Stimulated activated CD8-positive, alpha-beta memory T cell treated with anti-CD3 and anti-CD28 coated beads, Interleukin-15, amount 100 ng/mL, for 1 hour (primary cell): Measurements from ENCODE around the gene TMEM52.
"Not testable (repeated sequence)": the region's sequence is repeated elsewhere in the genome, so short reads cannot be mapped to it uniquely, and the experiment has no call there.

Experiments
- DNase-seq: peaks from one replicate; pipeline ENCODE4 v3.0.0-alpha.2; 2020; ENCODE audit warnings: low read depth

TMEM52 gene

DNA sequence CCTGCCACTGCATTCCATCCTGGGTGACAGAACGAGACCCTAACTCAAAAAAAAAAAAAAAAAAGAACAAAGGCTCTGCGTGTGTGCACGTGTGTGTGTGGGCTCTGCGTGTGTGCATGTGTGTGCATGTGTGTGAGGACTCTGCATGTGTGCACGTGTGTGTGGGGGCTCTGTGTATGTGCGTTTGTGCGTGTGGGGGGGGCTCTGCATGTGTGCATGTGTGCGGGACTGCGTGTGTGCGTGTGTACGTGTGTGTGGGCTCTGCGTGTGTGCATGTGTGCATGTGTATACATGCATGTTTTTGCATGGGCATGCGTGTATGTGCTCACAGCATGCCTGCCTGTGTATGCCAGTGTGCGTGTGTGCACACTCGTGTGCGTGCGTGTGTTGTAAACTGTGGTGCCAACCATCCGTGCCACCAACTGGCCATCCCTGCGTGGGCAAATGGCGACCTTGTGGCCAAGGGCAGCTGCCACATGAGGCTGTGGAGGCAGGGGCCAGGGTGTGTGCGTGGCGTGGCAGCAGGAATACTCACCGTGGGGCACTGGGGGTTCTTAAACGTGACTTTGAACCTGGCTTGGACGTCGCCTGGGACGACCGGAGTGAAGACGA lies 26.8 kb upstream of the TMEM52 start:
- no peak for DNase-seq

- peak; percentile 40 for DNase-seq
Measured at GRCh38 chr1:1943834-1944570, 24.9 kb upstream of the TMEM52 start.

- DNase-seq, result no peak
Measured at GRCh38 chr1:1942753-1943656, 23.9 kb upstream of the TMEM52 start.

- no peak for DNase-seq
Measured at GRCh38 chr1:1941868-1942752, 23.0 kb upstream of the TMEM52 start.

DNA sequence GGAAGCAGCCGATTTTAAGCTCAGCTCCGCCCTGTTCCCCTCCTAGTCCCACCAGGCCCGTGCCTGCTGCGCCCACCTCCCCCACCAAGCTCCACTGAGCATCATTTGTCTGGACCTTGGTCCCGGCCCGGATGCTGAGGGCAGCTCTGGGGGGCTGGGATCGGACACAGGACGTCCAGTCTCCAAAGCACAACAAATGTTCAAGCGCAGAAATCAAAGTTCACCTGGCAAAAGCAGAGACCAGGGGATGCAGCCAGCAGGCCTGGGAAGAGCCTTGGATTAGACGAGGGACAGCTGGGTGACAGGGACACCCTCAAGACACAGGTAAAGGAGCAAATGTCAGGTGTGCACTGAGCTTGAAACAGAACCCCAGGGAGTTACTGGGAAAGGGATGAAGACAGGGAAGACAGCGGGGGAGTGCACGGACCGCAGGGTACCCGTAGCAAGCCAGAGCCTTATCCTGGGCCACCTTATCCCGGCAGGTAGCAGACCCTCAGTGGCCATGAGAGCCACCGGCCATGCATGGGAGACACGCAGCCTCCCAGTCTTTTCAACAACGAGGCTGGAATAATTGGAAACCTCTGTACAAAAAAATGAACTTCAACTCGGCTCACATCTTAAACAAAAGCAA lies 22.2 kb upstream of the TMEM52 start:
- DNase-seq, result no peak

DNA sequence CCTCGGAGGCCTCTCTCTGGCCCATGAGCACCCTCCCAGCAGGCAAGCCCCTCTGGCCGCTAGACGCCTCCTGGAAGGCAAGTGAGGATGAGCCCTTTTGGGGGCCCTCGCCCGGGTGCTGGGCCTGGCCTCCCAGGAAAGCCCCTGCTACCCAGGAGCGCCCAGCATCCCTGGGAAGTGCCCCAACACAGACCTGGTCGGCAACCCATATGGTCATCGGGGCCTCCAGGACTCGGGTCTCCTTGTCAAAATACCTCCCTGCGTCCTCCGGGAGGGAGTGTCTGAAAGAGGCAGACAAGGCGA lies 21.0 kb upstream of the TMEM52 start:
- DNase-seq, result no peak

GRCh38 chr1:1939296-1940122 lies 20.4 kb upstream of the TMEM52 start:
- DNase-seq, result no peak

DNA sequence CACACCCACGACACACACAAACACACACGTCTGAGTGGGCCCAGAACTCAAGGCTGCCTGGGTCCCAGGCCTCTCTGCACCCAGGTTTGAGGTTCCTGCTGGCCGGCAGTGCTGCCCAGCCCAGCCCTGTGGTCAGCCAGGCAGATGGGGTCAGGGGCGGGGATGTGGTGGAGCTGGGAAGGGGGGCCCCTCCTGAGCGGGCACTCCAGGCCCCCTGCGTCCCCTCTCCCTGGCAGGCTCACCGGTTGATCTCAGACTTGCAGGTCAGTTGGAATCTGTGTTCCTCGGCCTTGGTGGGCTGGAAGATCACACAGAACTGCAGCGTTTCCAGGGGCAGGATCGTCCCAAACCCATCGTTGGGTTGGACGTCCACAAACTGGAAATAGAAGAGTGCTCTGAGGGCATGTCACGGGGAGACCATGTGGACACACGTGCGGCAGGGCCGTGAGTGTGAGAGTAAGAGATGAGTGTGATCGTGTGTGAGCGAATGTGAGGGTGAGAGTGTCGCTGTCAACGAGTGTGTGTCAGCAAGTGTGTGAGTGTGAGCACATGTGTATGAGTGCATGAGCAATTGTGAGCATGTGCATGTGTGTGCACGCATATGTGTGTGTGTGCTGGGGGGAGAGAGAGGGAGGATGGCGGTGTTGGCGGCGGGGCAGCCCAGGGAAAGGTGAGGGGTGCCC lies 19.7 kb upstream of the TMEM52 start:
- DNase-seq, result no peak

DNA sequence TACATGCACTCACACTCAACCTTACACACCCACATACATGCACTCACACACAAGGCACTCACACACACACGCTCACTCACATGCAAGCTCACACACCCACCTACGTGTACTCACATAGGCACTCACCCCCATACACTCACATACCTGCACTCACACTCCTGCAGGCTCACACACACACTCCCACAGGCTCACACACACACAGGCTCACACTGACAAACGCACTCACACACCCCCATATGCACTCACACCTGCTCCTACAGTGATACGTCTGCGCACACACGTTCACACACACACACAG lies 19.1 kb upstream of the TMEM52 start:
- DNase-seq, result no peak

- DNase-seq, result no peak
Measured at GRCh38 chr1:1937549-1938275, 18.6 kb upstream of the TMEM52 start.

DNA sequence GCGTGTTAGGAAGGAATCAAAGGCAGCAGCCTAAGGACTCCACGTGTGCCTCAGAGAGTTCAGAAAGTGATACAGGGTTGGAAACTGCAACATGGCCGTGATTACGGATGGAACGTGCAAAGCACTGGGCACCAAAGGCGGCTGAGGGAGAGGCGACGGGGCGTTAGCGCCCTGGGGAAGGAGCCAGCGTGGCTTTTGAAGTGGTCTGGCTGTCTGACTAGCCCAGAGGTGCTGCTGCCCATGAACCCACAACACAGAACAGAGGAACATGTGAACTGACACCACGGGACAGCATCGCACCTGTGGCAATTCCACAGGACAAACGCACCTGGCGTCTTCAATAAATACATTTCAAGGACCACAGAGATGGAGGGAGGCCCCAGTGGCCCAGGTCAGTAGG lies 18.0 kb upstream of the TMEM52 start:
- DNase-seq, result no peak

GRCh38 chr1:1934848-1935247 lies 15.8 kb upstream of the TMEM52 start:
- not testable (repeated sequence) for DNase-seq

- no peak for DNase-seq
Measured at GRCh38 chr1:1929639-1930545, 10.8 kb upstream of the TMEM52 start.

DNA sequence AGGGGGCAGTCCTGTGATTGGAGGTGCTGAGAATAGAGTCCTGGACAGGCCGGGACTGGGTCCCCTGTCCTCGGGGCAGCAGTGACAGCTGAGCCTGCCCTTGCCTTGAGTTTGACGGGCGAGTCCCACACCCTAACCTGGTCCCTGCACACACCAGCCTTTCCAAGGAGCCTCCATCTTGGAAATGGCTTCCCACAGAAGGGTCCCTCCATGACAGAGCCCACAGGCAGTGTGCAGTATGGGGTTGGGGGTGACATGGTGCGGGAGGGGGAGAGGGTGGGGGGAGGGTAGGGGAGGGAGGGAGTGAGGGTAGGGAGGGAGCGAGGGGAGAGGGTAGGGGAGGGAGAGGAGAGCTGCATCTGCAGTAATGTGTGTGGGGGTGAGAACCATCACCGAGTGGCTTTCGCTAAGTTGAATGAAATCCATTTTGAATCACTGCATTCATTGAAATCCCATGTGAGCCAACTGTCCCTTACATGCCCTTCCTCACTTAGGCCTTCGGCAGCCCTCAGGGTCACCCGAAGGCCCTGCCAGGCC lies 10.1 kb upstream of the TMEM52 start:
- DNase-seq, result no peak

DNA sequence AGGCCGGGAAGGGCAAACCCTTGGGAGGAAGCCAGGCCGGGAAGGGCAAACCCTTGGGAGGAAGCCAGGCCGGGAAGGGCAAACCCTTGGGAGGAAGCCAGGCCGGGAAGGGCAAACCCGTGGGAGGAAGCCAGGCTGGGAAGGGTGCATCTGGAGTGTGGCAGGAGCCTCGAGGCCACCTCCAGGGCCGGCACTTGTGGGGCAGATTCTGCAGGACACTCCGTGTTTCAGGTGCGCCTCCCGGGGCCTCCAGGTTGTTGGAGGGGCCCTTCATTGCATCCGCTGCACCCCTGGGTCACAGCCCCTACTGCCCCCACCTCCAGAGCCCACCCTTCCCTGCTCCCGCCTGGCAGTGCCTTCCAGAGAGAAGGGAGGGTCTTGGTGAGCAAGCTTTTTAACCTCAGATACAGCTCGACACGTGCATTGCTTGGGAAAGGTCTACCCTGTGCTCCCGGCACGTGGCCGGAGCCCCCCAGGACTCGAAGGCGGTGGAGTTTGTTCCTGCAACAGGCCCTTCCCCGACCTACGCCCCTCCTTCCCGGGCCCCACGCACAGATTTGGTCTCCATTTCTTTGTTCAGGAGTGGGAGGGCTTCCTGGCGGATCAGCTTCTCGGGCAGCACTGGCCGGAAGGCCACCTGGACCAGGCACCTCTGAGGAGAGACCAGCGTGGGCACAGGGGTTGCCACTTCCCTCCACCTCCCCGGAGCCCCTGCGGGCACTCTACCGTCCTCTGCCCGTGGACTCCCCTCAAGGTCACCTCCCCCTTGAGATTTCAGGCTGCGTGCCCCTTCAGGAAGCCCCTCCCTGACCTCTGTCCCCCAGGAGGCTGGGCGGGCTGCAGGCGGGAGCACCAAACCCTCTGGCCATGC lies 9.4 kb upstream of the TMEM52 start:
- no peak for DNase-seq

- DNase-seq, result no peak
Measured at GRCh38 chr1:1927751-1928150, 8.7 kb upstream of the TMEM52 start.
